Lung (tissue), 12 donors: Measurements from ENCODE around the gene CCDC15. TPM values are rescaled to one million over a fixed set of nuclear protein-coding genes. Genes with fewer than 3 reads are reported as not detected.

Source experiments
- ATAC-seq: fragments of 200-7000 bp; cut with Tn5 transposase; one replicate; pipeline ENCODE4 v1.9.1; 2020; ENCODE audit warnings: moderate number of reproducible peaks; ENCODE audit not compliant: insufficient read depth, low FRiP score
- DNase-seq, 3 donors: peaks; one replicate each; pipeline ENCODE4 v3.0.0-alpha.2; 2013 to 2017
- H3K27ac ChIP-seq, 2 donors: one replicate each; pipeline ENCODE4 v1.5.1; 2013; ENCODE audit warnings: mild to moderate bottlenecking in 2 of 2, moderate library complexity in 2 of 2, control low read depth in 1 of 2, inconsistent platforms in 1 of 2, low read depth in 1 of 2, low read length in 1 of 2
- H3K27me3 ChIP-seq, 3 donors: one replicate each; pipeline ENCODE4 v1.5.1; 2013; ENCODE audit warnings: low read length in 2 of 3; ENCODE audit not compliant: control insufficient read depth in 3 of 3, insufficient read depth in 3 of 3
- H3K36me3 ChIP-seq, 4 donors: one replicate each; pipeline ENCODE4 v1.5.1; 2013; ENCODE audit warnings: low read length in 4 of 4, mild to moderate bottlenecking in 1 of 4, moderate library complexity in 1 of 4; ENCODE audit not compliant: control insufficient read depth in 4 of 4, insufficient read depth in 4 of 4
- H3K4me1 ChIP-seq, 5 donors: one replicate each; pipeline ENCODE4 v1.5.1; 2013; ENCODE audit warnings: low read length in 5 of 5, mild to moderate bottlenecking in 2 of 5, moderate library complexity in 1 of 5; ENCODE audit not compliant: control insufficient read depth in 5 of 5, insufficient read depth in 5 of 5
- H3K4me3 ChIP-seq: one replicate; pipeline ENCODE4 v1.5.1; 2013; ENCODE audit warnings: mild to moderate bottlenecking, control low read depth, moderate library complexity
- H3K9ac ChIP-seq, 2 donors: one replicate each; pipeline ENCODE4 v1.5.1; 2013; ENCODE audit warnings: low read length in 2 of 2, control low read depth in 1 of 2; ENCODE audit not compliant: insufficient read depth in 1 of 2
- H3K9me3 ChIP-seq, 4 donors: one replicate each; pipeline ENCODE4 v1.5.1; 2013; ENCODE audit warnings: low read length in 3 of 4, mild to moderate bottlenecking in 1 of 4, moderate library complexity in 1 of 4; ENCODE audit not compliant: control insufficient read depth in 4 of 4, insufficient read depth in 3 of 4
- WGBS, 2 donors: extraction: QIAGEN DNeasy Blood & Tissue Kit; methylation state at CpG; one replicate each; pipeline ENCODE4 v1.1.7; 2013; 5-methylcytosine and 5-hydroxymethylcytosine counted together
- polyA plus RNA-seq, 2 donors: library from polyadenylated mRNA; stranded (reverse); fragments of 200-250 nt; gene quantifications; one replicate each; pipeline ENCODE4 v1.2.1, GENCODE V29; 2013
- total RNA-seq, 2 donors: library from RNA; depleted of rRNA in 1 of 2; stranded (reverse); fragments of >200 nt in 1 of 2; gene quantifications; one replicate each; pipeline ENCODE4 v1.2.1, GENCODE V29; 2014 to 2021
- TF ChIP-seq, protein P1 (sequence below): IDR thresholded peaks from 2 replicates; pipeline ENCODE4 v1.5.1; 2012; ENCODE audit warnings: mild to moderate bottlenecking; ENCODE audit errors: control extremely low read depth, extremely low read depth
- donor health status: control.
- donor health status: control.
- donor health status: Bipolar disorder and iron deficiency.
- donor health status: healthy.
- donor health status: DM: yes; HTN: yes; CAD: no.

CCDC15 gene
- total and polyA plus RNA-seq, 4 donors = 0.65 to 5.1 (median 1.1) TPM

DNA sequence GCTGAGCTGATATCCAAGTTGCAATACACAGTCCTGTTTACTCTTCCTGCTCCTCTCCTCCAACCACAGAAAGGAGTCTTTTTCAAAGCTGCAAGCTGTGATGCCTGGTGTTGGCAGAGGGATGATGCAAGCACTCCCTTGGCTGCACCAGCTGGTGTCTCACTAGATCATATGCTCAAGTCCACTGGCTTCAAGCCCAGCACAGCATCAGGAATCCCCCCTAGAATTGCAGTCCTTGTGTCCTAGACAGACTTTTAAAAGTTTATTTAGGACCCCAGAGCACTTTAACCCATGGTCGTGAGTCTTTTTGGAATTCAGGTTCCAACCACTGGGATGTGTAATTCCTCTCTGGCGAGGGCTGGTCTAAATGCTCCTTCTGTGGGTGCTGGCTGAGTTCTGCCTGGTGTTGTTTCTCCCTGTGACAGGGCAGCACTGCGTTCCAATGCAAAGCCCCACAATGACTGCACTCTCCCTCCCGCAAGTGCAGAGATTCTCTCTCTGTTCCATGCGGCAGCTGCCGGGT is 36.8 kb upstream of the CCDC15 start:
- WGBS, 2 donors = 76 to 78% methylated on average over 6 of the region's 6 CpGs
- peaks cover 0 to 2% (median 0%) of the 10 kb centered on the region in 4 donors for H3K9me3 ChIP-seq
- no peaks in the 10 kb centered on the region for H3K36me3 ChIP-seq
- H3K4me3 ChIP-seq = no peak overlapping the region
- peak overlapping the region in 1 of 2 donors; percentile 70 for H3K27ac ChIP-seq
- DNase-seq = peak; percentile 81 to 92 (median 86)
- H3K9ac ChIP-seq = no peak overlapping the region
- no peak for ATAC-seq
- peaks cover 0 to 21% (median 13%) of the 10 kb centered on the region in 5 donors for H3K4me1 ChIP-seq
- no peaks in the 10 kb centered on the region for H3K27me3 ChIP-seq
- TF ChIP-seq, protein P1, sequence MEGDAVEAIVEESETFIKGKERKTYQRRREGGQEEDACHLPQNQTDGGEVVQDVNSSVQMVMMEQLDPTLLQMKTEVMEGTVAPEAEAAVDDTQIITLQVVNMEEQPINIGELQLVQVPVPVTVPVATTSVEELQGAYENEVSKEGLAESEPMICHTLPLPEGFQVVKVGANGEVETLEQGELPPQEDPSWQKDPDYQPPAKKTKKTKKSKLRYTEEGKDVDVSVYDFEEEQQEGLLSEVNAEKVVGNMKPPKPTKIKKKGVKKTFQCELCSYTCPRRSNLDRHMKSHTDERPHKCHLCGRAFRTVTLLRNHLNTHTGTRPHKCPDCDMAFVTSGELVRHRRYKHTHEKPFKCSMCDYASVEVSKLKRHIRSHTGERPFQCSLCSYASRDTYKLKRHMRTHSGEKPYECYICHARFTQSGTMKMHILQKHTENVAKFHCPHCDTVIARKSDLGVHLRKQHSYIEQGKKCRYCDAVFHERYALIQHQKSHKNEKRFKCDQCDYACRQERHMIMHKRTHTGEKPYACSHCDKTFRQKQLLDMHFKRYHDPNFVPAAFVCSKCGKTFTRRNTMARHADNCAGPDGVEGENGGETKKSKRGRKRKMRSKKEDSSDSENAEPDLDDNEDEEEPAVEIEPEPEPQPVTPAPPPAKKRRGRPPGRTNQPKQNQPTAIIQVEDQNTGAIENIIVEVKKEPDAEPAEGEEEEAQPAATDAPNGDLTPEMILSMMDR = no peak

DNA sequence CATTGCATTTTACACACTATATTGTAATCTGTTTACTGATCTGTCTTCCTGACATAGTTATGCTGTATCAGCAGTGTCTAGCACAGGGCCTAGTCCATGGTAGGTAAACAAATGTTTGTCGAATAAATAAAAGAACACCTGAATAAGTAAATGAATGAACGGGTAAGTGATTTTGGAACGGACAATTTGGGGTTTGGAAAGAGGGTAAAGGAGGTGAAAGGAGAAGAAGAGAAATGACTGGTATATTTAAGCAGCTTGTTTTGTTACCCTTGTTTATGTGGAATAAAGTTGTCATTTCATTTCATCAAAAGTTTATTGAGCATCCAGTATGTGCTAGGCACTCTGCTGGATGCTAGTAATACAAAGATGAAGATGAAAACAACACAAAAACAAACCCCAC is 35.1 kb upstream of the CCDC15 start, which contains the start of gene HEPN1:
Gene HEPN1 (plus strand): TSS at position 301 of the 400 bp plus-strand sequence.
- peaks cover 0 to 2% (median 0%) of the 10 kb centered on the region in 4 donors for H3K9me3 ChIP-seq
- H3K27me3 ChIP-seq = no peaks in the 10 kb centered on the region
- H3K27ac ChIP-seq = no peak within 1 kb of the TSS
- H3K4me1 ChIP-seq = peaks cover 0 to 21% (median 13%) of the 10 kb centered on the region in 5 donors
- H3K9ac ChIP-seq = no peak within 1 kb of the TSS
- H3K36me3 ChIP-seq = no peaks in the 10 kb centered on the region
- 66 to 92% methylated on average over 3 of the region's 3 CpGs for whole genome bisulfite sequencing, 2 donors
- DNase-seq (no peak), ATAC-seq (no peak)
- TF ChIP-seq, protein P1 = no peak
- H3K4me3 ChIP-seq = no peak within 1 kb of the TSS

DNA sequence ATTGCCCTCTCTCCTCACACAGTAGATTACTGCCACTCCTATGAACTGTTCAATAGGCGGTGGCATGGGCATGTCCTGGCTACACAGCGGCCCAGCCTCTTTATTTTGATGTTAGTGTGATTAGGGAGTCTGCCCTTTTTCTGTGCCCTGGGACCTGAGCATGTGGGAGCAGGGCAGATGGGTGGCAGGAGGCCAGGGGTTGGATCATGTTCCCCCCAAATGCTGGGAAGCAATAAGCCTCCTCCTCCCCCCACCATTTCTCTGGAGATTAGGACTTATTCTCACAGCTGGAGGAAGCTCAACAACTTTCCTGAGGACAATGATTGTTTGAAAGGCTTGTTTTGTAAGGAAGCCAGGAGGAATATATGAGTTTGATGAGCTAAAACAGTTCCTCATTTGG is 34.1 kb upstream of the CCDC15 start:
- H3K4me1 ChIP-seq = peaks cover 0 to 21% (median 13%) of the 10 kb centered on the region in 5 donors
- WGBS, 2 donors = 96 to 98% methylated on average over 2 of the region's 2 CpGs
- no peak overlapping the region for H3K27ac ChIP-seq
- H3K4me3 ChIP-seq = no peak overlapping the region
- TF ChIP-seq, protein P1 = no peak
- ATAC-seq = no peak
- H3K9me3 ChIP-seq = peaks cover 0 to 2% (median 0%) of the 10 kb centered on the region in 4 donors
- H3K9ac ChIP-seq = no peak overlapping the region
- DNase-seq = no peak
- no peaks in the 10 kb centered on the region for H3K27me3 ChIP-seq
- H3K36me3 ChIP-seq = no peaks in the 10 kb centered on the region

DNA sequence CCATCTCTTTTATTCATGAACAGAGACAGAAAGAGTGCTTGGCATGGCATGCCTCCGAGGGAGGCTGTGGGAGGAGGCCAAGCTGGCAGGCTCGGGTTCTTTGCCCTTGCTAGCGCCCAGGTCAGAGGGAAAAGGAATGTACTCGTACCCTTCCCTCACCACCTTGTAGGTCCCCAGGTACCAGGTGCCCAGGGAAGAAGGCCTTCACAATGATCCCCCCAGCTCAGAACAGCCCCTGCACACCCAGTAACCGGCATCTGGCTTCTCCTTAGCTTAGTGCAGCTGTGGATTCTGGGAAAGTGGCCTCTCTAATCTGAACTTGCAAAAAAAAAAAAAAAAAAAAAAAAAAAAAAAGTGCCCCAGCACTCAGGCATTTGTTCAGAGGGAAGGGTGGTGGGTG is 33.6 kb upstream of the CCDC15 start:
- ATAC-seq (no peak), DNase-seq (no peak)
- H3K9ac ChIP-seq = no peak overlapping the region
- 92 to 95% methylated on average over 5 of the region's 5 CpGs for WGBS, 2 donors
- H3K27me3 ChIP-seq = no peaks in the 10 kb centered on the region
- no peak overlapping the region for H3K4me3 ChIP-seq
- TF ChIP-seq, protein P1 = no peak
- H3K9me3 ChIP-seq = peaks cover 0 to 2% (median 0%) of the 10 kb centered on the region in 4 donors
- no peaks in the 10 kb centered on the region for H3K36me3 ChIP-seq
- H3K4me1 ChIP-seq = peaks cover 0 to 21% (median 13%) of the 10 kb centered on the region in 5 donors
- peak overlapping the region; percentile 55 to 70 for H3K27ac ChIP-seq
